CD1c-positive myeloid dendritic cell (primary cell): Measurements from ENCODE around the gene ZNF71.

Experiments
- DNase-seq: peaks from one replicate; pipeline ENCODE4 v3.0.0-alpha.2; 2016; ENCODE audit errors: extremely low spot score

The ZNF71 gene

DNA sequence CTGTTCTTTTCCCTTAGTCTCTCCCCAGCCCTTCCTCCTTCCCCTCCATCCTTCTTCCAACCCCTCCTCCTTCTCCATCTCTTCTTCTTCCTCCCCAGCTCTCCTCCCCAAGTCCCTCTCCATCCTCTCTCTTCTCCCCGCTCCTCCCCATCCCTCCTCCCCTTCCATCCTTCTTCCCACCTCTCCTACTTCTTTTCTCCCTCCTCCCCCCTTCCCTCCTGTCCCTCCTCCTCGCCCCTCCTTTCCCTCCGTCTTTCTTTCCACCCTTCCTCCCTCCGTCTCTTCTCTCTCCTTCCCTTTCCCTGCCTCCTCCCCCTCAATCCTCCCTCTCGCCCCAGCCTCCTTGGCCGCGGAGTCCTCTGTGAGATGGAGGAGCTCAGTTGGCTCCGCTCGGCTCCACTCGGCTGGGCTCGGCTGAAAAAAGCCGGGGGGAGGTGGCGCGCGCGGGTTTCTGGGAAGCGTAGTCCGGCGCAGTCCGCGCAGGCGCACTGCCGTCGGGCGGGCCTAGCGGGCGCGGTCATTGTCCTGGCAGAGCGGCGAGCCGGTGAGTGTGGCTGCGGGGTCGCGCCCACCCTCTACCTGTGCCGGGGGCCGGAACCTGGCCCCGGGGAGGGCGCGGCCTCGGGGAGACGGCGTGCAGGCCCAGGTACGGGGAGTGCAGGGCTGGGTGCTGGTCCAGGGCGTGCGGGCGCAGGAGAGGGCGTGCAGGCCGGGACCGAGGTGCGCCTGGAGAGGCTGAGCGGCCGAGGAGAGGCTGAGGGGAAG, at the start of gene ZNF71:
ZNF71 (plus strand) TSS at position 520 of the 765 bp plus-strand sequence. CDS start 6,257 bp downstream, outside the sequence.
- DNase-seq = peak; percentile 89

DNA sequence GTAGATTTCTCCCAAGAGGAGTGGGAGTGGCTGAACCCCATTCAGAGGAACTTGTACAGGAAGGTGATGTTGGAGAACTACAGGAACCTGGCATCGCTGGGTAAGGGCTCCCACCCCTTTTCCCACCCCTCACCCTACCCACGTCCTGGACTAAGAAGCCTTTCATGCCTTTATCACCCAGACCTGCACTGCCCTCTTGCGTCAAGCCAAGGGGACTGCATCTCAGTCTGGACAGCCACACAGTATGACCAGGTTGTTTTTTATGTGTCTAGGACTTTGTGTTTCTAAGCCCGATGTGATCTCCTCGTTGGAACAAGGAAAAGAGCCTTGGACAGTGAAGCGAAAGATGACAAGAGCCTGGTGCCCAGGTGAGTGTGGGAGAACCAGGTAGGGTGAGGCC, 47.6 kb upstream of the ZNF71 start:
- DNase-seq = no peak

DNA sequence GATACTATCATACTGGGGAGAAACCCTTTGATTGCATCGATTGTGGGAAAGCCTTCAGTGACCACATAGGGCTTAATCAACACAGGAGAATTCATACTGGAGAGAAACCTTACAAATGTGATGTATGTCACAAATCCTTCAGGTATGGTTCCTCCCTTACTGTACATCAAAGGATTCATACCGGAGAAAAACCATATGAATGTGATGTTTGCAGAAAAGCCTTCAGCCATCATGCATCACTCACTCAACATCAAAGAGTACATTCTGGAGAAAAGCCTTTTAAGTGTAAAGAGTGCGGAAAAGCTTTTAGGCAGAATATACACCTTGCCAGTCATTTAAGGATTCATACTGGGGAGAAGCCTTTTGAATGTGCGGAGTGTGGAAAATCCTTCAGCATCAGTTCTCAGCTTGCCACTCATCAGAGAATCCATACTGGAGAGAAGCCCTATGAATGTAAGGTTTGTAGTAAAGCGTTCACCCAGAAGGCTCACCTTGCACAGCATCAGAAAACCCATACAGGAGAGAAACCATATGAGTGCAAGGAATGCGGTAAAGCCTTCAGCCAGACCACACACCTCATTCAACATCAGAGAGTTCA, 40.7 kb upstream of the ZNF71 start:
- DNase-seq = no peak

DNA sequence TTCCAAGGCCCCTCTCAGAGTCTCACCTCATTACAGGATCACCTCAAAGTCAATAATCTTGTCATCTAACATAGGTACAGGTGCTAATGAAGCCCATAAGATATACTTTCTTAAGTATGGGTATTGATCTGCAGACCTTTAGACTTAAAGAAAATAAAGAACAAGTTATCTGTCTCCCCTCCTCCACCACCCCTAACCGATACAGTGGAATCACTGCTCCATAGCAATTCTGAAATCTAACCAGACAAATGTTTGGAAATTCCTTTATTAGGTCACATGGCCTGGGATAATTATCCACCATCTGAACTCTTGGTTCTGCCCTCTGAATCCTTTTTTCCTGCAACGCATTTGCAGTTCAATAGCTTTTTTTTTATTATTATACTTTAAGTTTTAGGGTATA, 32.3 kb upstream of the ZNF71 start:
- no peak for DNase-seq

DNA sequence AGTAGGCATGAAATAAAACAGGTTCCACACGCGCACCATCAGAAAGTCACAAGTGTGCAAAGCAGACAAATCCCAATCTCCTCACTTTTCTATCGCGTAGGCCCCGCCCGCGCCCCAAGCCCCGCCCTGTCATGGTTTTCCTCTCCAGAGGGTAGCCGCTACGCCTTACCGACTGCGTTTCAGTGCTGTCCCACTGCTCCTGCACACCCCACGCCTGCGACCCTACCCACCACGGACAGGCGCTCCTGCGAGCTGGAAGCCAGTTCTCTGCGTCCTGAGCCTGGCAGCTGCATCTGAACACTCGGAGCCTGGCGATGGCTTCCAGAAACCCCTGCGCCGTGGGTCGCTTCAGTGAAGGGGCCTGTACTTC, 28.2 kb upstream of the ZNF71 start:
- DNase-seq = peak; percentile 17

DNA sequence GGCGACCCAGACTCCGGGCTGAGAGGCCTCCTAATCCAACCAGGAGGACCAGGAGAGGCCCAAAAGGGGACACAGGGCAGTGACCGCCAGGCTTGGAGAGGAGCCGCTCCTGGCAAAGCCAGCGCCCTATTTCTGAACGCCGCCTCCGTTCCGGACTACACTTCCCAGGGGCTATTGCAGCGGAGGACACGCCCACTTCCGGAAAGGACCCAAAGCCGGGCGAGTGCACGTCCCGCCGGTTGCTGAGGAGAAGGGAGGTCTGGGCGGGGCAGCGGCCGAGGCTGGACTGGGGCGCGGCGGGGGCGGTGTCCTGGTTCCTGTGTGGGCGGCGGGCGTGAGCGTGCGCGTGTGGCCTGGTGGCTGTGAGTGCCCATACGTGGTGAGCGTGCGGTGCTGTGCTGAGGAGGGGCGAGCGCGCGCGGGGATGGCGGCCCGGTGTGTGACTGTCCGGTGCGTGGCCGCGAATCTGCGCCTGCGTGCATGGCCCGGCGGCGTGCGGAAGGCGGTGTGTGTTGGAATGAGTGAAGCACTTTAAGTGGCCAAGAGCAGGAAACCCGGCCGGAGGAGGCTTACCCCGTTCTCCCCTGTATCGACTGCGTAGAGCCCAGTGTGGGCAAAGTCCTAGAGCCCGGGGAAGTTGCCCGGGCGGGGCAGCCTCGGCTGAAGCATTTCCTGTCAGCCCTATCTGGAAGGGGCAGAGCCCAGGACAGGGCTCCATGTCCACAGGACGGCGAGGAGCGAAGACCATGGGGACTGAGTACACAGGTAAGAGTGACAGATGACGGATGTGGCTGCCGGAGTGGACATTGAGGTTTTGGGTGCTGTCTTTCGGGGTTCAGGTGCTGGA, 27.6 kb upstream of the ZNF71 start, which contains the start of gene ZNF470:
ZNF470 (plus strand) TSS at position 195 of the 847 bp plus-strand sequence. CDS start 2,844 bp downstream, outside the sequence.
- DNase-seq = peak; percentile 93

DNA sequence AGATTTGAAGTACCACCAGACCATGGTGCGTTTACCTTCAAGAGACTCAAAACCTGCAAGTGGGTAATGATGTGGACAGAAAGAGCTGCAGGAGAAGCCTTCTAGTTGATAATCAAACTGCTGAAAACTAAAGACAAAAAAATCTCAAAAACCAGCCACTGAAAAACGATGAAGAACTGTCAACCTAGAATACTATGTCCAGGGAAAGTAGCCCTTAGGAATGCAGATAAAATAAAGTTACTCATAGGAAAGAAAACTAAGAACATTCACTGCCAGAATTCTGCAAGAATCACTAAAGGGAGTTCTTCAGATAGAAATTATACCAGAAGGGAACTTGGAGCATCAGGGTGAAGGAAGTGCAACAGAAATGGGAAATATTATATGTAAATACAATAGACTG, 22.5 kb upstream of the ZNF71 start:
- no peak for DNase-seq

DNA sequence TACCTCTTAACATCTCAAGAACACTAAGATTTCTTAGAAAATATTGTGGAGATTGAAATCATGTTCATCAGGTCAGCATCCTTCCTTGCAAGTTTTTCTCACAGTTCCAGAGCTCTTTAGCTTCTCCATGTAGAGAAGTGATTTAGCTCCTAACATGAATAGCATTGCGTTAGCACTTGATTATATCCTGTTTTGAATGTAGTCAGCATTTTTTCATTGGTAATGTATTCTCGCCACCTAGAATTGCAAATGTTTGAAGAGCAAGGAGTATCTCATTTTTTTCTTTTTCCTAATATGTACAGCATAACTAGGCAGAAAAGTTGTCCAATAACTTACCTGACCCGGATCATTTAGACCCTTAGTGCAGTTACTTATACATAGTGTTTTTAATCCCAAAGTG, 21.2 kb upstream of the ZNF71 start:
- DNase-seq = no peak

DNA sequence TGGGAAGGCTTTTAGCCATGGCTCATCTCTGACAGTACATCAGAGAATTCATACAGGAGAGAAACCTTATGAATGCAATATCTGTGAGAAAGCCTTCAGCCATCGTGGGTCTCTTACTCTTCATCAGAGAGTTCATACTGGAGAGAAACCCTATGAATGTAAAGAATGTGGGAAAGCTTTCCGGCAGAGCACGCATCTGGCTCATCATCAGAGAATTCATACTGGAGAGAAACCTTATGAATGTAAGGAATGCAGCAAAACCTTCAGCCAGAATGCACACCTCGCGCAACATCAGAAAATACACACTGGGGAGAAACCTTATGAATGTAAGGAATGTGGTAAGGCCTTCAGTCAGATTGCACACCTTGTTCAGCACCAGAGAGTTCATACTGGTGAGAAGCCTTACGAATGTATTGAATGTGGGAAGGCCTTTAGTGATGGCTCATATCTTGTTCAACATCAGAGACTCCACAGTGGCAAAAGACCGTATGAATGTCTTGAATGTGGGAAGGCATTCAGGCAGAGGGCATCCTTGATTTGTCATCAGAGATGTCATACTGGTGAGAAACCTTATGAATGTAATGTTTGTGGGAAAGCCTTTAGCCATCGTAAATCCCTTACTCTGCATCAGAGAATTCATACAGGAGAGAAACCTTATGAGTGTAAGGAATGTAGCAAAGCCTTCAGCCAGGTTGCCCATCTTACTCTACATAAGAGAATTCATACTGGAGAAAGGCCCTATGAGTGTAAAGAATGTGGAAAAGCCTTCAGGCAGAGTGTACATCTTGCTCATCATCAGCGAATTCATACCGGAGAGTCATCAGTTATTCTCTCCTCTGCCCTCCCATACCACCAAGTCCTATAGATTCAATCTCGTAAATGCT, 17.1 kb upstream of the ZNF71 start:
- no peak for DNase-seq

DNA sequence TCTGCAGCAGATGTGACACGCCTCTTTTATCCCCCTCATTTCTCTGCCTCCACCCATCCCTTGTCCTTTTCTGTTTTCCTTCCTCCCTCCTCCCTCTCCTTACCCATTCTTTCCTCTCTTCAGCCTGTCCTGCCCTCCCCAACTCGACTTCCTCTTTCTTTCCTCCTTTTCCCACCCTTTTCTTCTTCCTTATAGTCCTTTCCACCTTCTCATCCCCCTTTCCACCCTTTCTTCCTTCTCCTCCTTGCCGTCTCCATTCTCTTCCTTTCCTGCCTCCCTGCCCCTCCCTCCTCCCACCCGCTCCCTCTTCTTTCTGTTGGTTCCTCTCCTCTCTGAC, 688 bp upstream of the ZNF71 start:
- DNase-seq = no peak

DNA sequence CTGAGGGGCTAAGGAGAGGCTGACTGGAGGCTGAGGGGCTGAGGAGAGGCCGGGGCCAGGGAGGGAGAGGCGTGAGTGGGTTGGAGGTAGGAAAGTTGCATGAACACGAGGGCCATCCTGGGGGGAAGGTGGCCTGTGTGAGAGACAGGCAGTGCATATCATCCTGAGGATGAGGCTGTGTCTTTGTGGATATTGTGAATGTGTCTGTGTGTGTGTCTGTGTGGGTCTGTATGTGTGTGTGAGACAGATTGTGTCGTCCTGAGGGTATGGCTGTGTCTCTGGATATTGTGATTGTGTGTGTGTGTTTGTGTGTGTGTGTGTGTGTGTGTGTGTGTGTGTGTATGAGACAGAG, 422 bp downstream of the ZNF71 start:
- DNase-seq = peak; percentile 1

DNA sequence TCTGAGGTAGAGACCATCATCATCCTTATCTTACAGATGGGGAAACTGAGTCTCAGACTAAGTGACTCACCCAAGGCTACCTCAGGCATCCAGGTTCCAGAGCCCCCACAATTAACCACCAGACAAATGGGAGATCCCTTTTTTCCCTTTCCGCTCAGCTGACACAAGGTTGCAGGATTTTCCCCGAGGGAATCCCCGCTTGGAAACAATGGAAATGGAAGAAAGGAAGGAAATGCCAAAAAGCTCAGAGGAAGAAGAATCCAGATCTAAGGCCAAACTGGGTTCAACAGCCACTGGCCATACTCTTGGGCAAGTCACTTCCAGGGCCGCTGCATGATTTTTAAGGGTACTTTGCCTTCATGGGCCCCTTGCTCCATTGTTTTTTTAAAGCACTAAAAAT, 1.6 kb downstream of the ZNF71 start:
- no peak for DNase-seq

DNA sequence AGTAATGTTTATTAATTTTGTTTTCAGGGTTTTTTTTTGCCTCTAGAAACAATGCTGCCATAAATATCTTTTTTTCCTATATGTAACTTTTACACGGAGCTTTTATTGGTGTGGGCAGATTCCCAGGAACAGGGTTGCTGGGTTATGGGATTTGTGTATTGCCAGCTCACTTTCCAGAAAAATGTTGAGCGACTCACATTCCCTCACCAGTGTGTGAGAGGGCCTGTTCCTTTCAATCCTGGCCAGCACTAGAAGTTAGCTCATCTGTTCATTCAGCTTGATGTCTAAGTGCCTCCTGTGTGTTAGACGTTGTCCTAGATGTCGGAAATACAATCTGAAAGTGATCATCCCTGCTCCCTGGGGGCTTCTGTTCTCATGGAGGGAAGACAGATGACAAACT, 2.6 kb downstream of the ZNF71 start:
- no peak for DNase-seq

DNA sequence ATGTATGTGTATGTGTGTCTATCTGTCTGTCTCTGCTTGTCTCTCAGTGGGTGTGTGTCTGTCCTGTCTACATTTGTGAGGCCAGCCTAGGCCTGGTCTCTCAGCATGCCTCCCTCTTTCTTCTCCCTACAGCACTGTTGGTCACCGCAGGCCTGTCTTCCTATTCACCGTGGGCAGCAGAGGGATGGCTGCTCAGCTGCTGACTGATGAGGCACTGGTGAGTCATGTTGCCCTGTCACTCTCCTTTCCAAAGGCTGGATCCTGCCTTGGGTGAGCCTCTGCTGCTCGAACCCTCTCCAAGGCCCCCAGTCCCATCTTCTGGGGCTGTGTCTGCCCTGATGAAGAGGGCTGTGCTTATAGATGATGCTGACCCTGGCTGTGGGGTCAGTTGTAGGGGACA, 6.3 kb downstream of the ZNF71 start:
- DNase-seq = no peak

DNA sequence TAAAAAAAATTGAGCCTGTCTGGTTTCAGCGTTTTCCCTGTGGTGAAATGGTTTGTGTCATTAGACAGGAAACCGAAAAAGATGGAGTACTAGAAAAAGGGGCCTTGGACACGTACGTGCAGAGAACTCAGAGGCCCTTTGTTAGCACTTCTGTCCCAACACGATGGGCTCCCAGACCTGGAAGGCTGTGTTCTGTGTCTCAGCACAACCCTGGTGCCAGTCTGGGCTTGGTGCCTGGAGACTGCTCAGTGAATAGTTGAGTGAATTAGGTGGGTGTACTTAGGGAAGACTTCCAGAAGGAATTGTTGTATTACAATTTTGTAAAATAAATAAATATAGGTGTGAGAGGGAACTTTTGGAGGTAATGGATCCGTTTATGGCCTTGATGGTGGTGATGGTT, 8.7 kb downstream of the ZNF71 start:
- no peak for DNase-seq

DNA sequence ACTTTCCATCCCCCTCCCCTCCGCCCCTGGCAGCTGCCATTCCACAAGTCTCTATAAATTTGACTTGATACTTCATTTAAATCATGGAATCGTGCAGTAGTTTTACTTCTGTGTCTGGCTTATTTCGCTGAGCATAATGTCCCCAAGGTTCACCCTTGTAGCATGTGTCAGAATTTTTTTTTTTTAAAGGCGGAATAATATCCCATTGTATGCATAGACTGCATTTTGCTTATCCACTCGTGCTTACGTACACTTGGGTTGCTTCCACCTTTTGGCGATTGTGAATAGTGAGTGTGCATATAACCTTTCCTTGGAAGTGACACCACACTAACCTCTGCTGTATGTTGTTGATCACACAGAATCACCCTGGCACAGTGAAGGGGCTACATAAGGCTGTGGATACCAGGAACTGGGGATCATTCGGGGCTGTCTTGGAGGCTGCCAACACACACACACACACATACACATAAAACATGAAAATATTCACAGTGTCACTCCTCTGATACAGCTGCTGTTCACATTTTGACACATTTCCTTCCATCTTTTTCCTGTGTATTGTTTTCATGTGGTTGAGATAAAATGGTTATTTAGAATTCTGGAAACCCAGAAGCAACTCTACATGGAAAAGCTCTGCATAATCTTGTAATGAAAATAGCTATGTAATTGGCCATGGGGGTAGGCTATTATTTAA, 13.3 kb downstream of the ZNF71 start:
- DNase-seq = no peak

DNA sequence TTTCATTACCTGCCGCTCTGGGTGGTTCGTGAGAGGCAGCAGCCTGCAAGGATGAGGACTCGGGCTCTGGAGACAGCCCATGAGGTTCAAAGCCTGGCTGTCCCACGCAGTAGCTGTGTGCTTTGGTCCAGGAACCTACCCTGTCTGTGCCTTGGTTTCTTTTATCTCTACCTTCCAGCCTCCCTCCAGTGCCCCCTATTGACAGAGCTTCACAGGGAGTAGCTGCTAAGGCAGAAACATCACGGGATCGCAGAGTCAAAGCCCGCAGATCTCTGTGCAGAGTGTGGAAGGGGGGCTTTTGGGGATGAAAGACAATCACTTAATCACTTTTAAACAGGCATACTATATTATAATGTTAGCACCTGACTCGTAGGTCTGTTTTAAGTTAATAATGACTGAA, 16.2 kb downstream of the ZNF71 start:
- no peak for DNase-seq

DNA sequence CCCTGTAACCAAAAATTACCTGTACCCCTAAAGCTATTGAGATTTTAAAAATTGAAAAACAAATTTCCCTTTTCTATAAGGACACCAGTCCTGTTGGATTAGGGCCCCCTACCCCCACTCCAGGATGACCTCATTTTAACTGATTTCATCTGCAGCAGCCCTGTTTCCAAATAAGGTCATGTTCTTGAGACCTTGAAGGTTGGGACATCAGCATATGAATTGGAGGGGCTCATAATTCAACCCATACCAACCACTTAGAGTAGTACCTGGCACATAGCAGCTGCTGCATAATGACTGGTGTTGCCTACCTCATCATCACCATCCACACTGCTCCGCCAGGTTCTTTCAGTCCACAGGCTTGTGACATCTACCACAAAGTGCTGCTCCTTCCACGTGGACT, 17.6 kb downstream of the ZNF71 start:
- no peak for DNase-seq

DNA sequence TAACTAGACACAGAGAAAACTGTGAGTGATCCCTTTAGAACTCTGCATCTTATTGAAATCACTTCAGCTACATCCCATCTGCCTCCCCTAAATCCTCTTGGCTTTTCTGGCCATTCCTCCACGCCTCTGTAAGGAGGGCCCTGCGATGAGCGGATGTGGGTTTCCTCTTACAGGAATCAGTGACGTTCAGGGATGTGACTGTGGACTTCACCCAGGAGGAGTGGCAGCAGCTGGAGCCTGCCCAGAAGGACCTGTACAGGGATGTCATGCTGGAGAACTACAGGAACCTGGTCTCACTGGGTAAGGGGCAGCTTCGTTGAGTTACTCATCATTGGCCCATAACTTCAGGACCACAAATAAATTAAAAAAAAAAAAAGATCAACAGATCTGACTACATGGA, 18.5 kb downstream of the ZNF71 start:
- no peak for DNase-seq

DNA sequence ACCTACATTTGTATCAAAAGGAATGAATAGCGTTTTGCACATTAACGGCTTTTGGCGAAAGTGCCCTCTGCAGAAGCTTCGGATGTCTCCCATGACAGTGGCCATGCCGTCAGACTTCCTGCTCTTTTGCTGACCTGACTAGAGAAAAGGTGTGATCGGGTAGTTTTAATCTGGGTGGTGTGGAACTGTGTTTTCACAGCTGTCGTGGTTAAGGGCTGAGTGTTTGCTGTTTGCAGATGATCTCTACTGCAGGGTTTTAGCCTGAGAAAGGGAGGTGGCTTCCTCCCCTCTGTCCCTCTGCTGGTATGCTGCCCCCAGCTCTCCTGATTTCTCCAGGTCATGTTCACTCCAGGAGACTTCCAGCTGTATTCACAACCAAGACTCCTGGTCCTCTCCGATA, 22.4 kb downstream of the ZNF71 start:
- no peak for DNase-seq

DNA sequence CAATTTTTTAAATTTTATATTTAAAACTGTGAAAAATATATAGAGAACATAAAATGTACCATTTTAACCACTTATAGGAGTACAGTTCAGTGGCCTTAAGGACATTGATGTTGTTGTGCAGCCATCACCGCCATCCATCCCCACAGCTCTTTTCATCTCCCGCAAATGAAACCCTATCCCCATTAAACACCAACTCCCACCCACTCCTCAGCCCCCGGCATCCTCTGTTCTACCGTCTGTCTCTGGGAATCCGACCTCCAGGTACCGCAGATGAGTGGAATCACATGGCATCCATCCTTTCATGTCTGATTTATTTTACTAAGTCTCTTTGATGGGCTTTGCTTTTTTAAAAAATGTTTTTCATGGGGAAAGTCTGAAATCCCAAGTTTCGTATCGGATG, 24.0 kb downstream of the ZNF71 start:
- no peak for DNase-seq
